Measurements from ENCODE around the gene CERS4.
"Not testable (repeated sequence)": the region's sequence is repeated elsewhere in the genome, so short reads cannot be mapped to it uniquely, and the experiment has no call there.

DNA sequence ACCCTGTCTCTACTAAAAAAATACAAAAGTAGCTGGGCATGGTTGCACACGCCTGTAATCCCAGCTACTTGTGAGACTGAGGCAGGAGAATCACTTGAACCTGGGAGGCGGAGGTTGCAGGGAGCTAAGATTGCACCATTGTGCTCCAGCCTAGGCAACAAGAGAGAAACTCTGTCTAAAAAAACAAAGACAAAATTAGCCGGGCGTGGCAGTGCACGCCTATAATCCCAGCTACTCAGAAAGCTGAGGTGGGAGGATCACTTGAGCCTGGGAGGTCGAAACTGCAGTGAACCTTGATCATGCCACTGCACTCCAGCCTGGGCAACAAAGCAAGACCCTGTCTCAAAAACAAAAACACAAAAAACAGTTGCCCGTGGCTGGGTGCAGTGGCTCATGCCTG, 14.3 kb downstream of the CERS4 start:
- TF ChIP-seq, protein P1, sequence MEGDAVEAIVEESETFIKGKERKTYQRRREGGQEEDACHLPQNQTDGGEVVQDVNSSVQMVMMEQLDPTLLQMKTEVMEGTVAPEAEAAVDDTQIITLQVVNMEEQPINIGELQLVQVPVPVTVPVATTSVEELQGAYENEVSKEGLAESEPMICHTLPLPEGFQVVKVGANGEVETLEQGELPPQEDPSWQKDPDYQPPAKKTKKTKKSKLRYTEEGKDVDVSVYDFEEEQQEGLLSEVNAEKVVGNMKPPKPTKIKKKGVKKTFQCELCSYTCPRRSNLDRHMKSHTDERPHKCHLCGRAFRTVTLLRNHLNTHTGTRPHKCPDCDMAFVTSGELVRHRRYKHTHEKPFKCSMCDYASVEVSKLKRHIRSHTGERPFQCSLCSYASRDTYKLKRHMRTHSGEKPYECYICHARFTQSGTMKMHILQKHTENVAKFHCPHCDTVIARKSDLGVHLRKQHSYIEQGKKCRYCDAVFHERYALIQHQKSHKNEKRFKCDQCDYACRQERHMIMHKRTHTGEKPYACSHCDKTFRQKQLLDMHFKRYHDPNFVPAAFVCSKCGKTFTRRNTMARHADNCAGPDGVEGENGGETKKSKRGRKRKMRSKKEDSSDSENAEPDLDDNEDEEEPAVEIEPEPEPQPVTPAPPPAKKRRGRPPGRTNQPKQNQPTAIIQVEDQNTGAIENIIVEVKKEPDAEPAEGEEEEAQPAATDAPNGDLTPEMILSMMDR (IDR thresholded peaks at IDR 0.05; ENCODE audit: low read depth, low read length), result not testable (repeated sequence)
- not testable (repeated sequence) for TF ChIP-seq EZH2phosphoT487 (IDR thresholded peaks at IDR 0.05; ENCODE audit: low read depth)
